ENCODE results near the gene FITM1.

The FITM1 gene

GRCh38 chr14:24160850-24161804 lies 30.7 kb downstream of the FITM1 start, which contains the start of gene IRF9:
IRF9 (plus strand) TSS chr14:24161265; CDS start chr14:24162145, 880 bp downstream.
- DNase-seq (ENCODE audit: low read depth): peak; percentile 96

GRCh38 chr14:24162093-24162492 lies 31.6 kb downstream of the FITM1 start:
- no peak for DNase-seq (ENCODE audit: low read depth)

GRCh38 chr14:24164518-24164991 lies 34.1 kb downstream of the FITM1 start:
- DNase-seq (ENCODE audit: low read depth): no peak

DNA sequence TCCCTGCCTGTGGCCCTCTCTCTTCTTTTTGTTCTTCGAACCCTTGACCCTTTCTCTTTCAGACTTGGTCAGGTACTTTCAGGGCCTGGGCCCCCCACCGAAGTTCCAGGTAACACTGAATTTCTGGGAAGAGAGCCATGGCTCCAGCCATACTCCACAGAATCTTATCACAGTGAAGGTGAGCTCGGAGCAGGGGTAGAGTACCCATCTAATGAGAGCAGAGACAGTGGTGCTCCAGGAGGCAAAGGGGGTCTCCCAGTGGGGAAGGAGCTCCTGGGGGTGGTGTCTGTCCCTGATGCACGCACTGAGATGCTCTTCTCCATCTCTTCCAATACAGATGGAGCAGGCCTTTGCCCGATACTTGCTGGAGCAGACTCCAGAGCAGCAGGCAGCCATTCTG lies 35.3 kb downstream of the FITM1 start:
- no peak for DNase-seq (ENCODE audit: low read depth)

DNA sequence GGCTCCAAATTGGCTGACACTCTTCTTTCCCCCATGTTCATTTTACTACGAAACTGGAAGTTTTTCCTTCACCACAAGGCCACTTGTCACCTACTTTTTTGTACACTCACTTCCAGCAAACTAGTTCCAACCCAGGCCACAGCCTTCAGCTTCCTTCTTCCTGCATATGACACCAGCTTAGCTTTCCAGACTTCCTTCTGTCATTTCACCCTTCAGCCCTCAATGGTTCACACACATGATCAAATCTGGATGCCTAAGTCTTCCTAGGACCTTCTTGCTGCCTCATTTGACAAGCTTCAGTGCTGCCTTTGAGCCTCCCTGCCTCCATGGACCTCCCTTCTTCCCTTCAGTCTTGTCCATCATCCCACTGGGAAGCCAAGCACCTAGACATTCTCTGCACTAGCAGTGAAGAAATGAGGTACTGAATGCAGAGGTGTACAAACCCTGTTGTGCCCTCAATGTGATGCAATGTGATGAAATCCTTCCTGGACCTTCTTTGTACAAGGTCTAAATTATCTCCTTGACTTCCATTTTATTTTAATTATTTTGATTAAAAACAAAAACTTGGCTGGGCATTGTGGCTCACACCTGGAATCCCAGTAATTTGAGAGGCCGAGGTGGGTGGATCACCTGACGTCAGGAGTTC lies 37.1 kb downstream of the FITM1 start:
- no peak for DNase-seq (ENCODE audit: low read depth)

DNA sequence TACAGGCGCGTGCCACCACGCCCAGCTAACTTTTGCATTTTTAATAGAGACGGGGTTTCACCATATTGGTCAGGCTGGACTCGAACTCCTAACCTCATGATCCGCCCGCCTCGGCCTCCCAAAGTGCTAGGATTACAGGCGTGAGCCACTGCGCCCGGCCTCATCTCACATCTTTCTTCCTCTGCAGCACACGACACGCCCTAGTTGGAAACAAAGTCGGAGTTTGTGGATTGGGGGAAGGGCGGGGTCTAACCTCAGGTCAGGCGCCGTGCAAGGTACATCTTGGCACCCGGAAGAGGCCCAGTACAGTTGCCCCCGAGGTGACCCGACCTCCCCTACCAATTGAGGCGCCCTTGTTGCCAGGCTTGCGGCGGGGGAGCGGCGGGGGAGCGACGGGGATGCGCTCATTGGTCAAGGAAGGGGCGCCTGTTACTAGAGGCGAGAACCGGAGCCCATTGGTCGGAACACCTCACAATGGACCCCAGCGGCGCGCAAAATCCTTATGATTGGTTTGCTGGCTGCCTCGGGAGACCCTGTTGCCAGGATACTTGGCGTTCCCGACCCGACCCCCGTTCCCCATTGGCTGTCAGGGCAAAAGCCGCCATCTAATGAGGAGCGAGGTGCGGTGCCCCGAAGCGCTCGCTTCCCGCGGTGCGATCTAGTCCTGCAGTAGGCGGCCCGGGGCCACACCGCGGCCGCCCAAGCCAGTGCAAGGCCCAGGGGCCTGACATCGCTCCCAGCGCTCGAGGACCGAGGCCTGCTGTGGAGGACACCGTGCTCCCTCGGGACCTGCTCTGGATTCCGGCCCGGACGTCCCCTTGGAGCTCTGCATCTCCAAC lies 41.2 kb downstream of the FITM1 start, which contains the start of gene REC8:
Gene REC8, plus strand, starts transcription at position 659 of the 839 bp plus-strand sequence. CDS start 473 bp downstream, outside the sequence.
- DNase-seq (ENCODE audit: low read depth): peak; percentile 64

DNA sequence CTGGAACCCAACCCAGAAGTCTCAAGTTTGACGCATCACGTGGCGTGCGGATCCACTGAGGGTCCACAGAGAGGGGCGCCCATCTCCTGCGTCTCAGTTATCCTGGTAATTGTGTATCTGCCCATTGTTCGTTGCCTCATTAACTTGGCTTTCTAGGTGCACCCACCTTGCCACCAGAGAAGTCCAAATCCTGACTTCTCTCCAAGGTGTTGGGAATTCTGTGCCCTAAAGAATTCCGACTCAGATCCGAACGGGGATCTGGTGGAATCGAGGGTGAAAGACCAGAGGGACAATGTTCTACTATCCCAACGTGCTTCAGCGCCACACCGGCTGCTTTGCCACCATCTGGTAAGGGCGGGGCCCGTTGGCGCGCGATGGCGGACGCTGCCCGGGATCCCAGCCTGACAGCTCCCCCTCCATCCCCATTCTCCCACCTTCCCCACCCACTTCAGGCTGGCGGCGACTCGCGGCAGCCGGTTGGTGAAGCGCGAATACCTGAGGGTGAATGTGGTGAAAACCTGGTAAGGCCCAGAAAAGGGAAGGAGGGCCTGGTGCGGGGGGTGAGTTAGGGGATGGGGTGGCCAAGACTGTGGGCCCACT lies 41.9 kb downstream of the FITM1 start:
- DNase-seq (ENCODE audit: low read depth): no peak

DNA sequence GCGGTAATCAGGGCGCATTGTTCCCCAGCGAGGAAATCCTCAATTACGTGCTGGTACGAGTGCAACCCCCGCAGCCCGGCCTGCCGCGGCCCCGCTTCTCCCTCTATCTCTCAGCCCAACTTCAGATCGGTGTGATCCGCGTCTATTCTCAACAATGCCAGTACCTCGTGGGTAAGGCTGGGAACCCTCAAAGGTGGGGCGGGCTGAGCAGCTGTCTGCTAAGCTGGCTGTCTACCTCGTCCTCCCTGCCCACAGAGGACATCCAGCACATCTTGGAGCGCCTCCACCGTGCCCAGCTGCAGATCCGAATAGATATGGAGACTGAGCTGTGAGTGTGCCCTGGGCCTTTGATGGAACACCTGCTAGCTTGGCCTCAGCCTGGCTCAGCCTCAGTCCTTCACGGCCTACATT lies 42.4 kb downstream of the FITM1 start:
- DNase-seq (ENCODE audit: low read depth): no peak

DNA sequence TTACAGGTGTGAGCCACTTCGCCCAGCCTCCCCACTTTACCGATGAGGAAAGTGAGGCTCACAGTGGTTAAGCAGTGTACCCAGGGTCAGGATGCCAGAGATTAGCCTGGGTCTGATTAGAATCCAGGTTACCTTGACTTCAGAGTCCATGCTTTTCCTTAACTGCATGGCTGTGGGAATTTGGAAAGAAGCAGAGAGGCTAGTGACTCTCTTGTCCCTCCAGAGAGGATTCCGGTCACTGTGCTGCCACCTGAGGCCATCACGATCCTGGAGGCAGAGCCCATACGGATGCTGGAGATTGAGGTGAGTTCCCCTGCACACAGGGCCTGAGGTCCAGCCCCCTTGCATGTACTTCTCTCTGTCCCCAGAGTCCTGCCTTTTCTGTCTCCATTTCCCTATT lies 46.1 kb downstream of the FITM1 start:
- no peak for DNase-seq (ENCODE audit: low read depth)

DNA sequence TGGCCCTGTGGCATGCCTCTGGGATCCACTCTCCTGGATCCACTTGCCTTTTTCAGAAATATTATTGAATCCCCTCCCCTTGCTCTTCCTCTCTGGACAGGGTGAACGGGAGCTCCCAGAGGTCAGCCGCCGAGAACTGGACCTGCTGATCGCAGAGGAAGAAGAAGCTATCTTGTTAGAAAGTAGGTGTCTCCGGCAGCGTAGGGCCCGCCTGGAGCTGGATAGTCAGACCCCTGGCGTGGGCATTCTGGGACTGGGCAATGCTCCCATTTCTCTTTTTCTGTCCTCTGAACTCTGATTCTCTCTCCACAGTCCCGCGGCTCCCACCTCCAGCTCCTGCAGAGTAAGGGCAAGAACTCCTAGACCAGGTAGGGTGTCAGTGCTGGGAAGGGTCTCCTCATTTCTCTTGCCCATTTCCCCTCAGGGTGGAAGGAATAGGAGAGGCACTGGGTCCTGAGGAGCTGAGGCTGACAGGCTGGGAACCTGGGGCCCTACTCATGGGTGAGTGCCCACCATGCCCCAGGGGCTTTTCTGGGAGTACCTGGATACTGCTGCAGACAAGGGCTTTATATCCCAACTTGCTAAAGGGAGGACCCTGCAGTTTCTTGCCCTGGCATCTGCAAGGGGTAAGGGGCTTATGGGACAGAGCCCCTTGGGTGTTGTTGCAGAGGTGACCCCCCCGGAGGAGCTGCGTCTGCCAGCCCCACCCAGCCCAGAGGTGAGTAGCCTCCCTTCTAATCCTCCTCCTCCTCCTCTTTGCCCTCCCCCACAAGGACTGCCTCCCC lies 46.8 kb downstream of the FITM1 start:
- no peak for DNase-seq (ENCODE audit: low read depth)

- no peak for DNase-seq (ENCODE audit: low read depth)
Observed at GRCh38 chr14:24177891-24178290, 47.4 kb downstream of the FITM1 start.

DNA sequence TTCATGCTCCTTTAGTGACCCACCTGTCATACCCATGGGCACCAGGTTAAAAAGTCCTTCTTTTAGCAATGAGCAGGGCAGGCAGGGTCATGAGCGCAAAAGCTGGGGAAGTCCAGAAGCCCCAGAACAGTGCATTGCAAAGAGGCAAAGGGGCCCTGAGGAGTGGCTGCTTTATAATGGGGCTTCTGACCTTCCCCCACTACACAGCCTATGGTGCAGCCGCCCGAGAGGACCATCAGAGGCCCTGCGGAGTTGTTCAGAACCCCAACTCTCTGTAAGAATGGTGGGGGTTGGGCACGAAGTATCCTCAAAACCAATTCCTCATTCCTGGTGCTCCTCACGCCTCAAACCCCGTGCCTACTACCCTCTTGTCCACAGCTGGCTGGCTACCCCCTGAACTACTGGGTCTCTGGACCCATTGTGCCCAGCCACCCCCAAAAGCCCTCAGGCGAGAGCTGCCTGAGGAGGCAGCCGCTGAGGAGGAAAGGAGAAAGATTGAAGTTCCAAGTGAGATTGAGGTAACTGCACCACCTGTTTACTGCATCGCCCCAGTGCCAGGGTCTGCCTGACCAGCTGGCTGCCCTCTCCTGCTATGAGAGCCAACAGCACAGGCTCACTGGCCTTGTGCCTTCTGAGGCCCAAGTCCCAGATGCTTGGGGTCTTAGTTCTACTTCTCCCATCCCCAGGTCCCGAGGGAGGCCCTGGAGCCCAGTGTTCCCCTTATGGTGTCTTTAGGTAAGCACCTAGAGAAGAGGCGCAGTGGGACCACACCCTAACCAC lies 48.1 kb downstream of the FITM1 start:
- no peak for DNase-seq (ENCODE audit: low read depth)

DNA sequence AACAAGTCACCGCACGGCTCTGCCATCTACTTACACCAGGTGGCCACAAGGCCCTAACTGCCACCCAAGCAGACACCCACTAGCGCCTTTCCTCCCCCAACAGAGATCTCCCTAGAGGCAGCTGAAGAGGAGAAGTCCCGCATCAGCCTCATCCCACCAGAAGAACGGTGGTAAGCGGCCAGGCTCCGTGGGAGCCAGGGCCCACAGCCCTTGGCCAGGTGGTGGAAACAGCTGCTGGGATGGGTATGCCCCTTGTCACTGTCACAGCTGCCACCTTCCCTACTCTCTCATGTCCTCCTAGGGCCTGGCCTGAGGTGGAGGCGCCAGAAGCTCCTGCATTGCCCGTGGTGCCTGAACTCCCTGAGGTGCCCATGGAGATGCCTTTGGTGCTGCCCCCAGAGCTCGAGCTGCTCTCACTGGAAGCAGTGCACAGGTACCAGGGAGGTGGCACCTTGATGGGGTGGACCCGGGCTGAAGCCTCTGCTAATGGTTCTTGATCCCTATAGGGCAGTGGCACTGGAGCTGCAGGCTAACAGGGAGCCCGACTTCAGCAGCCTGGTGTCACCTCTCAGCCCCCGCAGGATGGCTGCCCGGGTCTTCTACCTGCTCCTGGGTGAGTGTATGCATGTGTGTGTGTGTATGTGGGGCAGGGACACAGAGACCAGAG lies 49.0 kb downstream of the FITM1 start:
- no peak for DNase-seq (ENCODE audit: low read depth)

GRCh38 chr14:24179961-24180796 lies 49.7 kb downstream of the FITM1 start:
- no peak for DNase-seq (ENCODE audit: low read depth)

- no peak for DNase-seq (ENCODE audit: low read depth)
Observed at GRCh38 chr14:24181371-24182077, 51.1 kb downstream of the FITM1 start.

Measured in T follicular helper cell (primary cell).